Right atrium auricular region (tissue), 2 donors: ENCODE data around the gene SLC7A14. TPM values are rescaled to one million over a fixed set of nuclear protein-coding genes. Genes with fewer than 3 reads are reported as not detected.

Source experiments
- DNase-seq: peaks from one replicate; pipeline ENCODE4 v3.0.0-alpha.2; 2019; ENCODE audit warnings: low spot score
- H3K27ac ChIP-seq, 2 donors: fragments of 200-600 bp; sonication (generic); 1 replicate in 1 of 2; 2 replicates in 1 of 2; pipeline ENCODE4 v1.5.1; 2016 to 2019
- H3K27me3 ChIP-seq, 2 donors: fragments of 200-600 bp; sonication (generic); one replicate each; pipeline versions ENCODE4 v1.5.1 to v1.6.0; 2017 to 2019
- H3K36me3 ChIP-seq: fragments of 200-600 bp; sonication (generic); one replicate; pipeline ENCODE4 v1.5.1; 2016
- H3K4me1 ChIP-seq, 2 donors: fragments of 200-600 bp; sonication (generic); one replicate each; pipeline versions ENCODE4 v1.5.1 to v1.6.0; 2017 to 2019
- H3K4me3 ChIP-seq, 2 donors: fragments of 200-600 bp; sonication (generic); 1 replicate in 1 of 2; 2 replicates in 1 of 2; pipeline ENCODE4 v1.5.1; 2017 to 2019; ENCODE audit warnings: mild to moderate bottlenecking in 1 of 2, moderate library complexity in 1 of 2
- H3K9me3 ChIP-seq, 2 donors: fragments of 200-600 bp; sonication (generic); one replicate each; pipeline ENCODE4 v1.5.1; 2019
- CTCF ChIP-seq, 2 donors: fragments of 200-600 bp; sonication (generic); IDR thresholded peaks; one replicate each; pipeline ENCODE4 v1.5.1; 2019; ENCODE audit warnings: antibody characterized with exemption in 2 of 2
- total RNA-seq, 2 donors: library from RNA; depleted of rRNA; stranded (reverse); fragments of >200 nt; gene quantifications; one replicate each; pipeline ENCODE4 v1.1.0, GENCODE V29; 2016

The SLC7A14 gene
- total RNA-seq, 2 donors from 2014 or later, result not detected

GRCh38 chr3:170594528-170594927 is 8.7 kb upstream of the SLC7A14 start:
- no peak for TF ChIP-seq CTCF (IDR thresholded peaks at IDR 0.05)
- no peaks in the 10 kb centered on the region for H3K4me1 ChIP-seq
- H3K27ac ChIP-seq, result no peak overlapping the region
- H3K9me3 ChIP-seq, result no peaks in the 10 kb centered on the region
- H3K36me3 ChIP-seq, result no peaks in the 10 kb centered on the region
- H3K4me3 ChIP-seq, result no peak overlapping the region
- no peak for DNase-seq
- H3K27me3 ChIP-seq, result no peaks in the 10 kb centered on the region

- Histone ChIP-seq H3K27me3 (no peaks in the 10 kb centered on the region), H3K9me3 (no peaks in the 10 kb centered on the region), H3K36me3 (no peaks in the 10 kb centered on the region), H3K27ac (no peak overlapping the region), H3K4me3 (no peak overlapping the region), H3K4me1 (no peaks in the 10 kb centered on the region)
- no peak for DNase-seq
- no peak for TF ChIP-seq CTCF (IDR thresholded peaks at IDR 0.05)
Measured at GRCh38 chr3:170593634-170594033, 7.8 kb upstream of the SLC7A14 start.

DNA sequence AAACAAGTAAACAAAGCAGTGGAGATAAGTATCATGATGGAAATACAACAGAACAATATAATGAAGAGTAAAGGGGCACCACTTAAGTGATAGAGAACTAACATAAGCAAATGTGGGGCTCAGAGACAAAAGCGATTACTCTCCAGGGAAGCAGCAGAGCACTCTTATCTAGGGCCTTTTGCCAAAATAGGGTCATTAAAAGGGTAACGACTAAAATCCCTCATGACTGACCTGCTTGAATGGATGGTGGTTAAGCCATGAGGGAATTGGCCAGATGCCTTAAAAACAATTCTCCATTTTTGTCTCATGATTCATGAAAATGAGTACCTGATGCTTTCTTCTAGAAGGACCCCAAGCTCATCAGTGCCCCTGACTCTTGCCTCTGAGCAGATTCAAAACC is 3.2 kb upstream of the SLC7A14 start:
- Histone ChIP-seq H3K36me3 (no peaks in the 10 kb centered on the region), H3K4me3 (no peak overlapping the region), H3K9me3 (no peaks in the 10 kb centered on the region), H3K27me3 (peaks cover 7 to 15% of the 10 kb centered on the region in 2 donors), H3K4me1 (peaks cover 0 to 15% of the 10 kb centered on the region in 2 donors), H3K27ac (no peak overlapping the region)
- no peak for TF ChIP-seq CTCF (IDR thresholded peaks at IDR 0.05)
- DNase-seq, result no peak

- TF ChIP-seq CTCF (IDR thresholded peaks at IDR 0.05), result no peak
- DNase-seq, result no peak
- H3K27ac ChIP-seq, result no peak overlapping the region
- H3K36me3 ChIP-seq, result no peaks in the 10 kb centered on the region
- peak overlapping the region in 1 of 2 donors; percentile 37 for H3K4me3 ChIP-seq
- H3K4me1 ChIP-seq, result peaks cover 0 to 15% of the 10 kb centered on the region in 2 donors
- H3K9me3 ChIP-seq, result no peaks in the 10 kb centered on the region
- peaks cover 7 to 19% of the 10 kb centered on the region in 2 donors for H3K27me3 ChIP-seq
Measured at GRCh38 chr3:170585008-170585936, 603 bp downstream of the SLC7A14 start.

DNA sequence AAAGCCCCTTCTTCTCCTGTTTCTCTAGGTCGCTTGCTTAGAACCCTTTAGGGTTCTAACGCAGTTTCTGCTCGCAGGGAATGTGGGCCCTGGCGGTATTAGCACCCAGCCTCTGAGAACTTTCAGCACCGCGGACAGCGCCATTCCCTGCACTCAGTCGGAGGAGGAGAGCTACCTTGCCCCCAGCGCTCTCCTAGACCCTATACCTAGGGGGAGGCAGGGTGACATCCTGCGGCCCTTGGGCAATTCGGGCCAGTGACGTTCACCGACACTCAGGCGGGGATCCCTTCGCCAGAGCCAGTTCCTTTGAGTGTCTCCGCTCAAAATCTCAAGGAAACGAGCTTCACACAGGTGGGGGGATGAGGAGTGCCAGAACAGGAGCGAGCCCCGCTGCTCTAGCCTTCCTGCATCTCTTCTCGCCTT is 1.3 kb downstream of the SLC7A14 start:
- Histone ChIP-seq H3K27me3 (peaks cover 7 to 19% of the 10 kb centered on the region in 2 donors), H3K27ac (no peak overlapping the region), H3K4me1 (peaks cover 0 to 15% of the 10 kb centered on the region in 2 donors), H3K9me3 (no peaks in the 10 kb centered on the region), H3K36me3 (no peaks in the 10 kb centered on the region), H3K4me3 (no peak overlapping the region)
- DNase-seq, result no peak
- TF ChIP-seq CTCF (IDR thresholded peaks at IDR 0.05), result no peak
